Naive thymus-derived CD8-positive, alpha-beta T cell (primary cell): ENCODE results near the gene MCF2L. TPM values are rescaled to one million over a fixed set of nuclear protein-coding genes. Genes with fewer than 3 reads are reported as not detected.
A peak's percentile ranks its signal among the peaks of the same experiment; 100 is the strongest.

Experiments
- ATAC-seq, 2 donors: fragments of 150-1000 bp; cut with Tn5 transposase in 1 of 2; sonication (Bioruptor Pico), chemical (Tn5 transposase) in 1 of 2; 1 replicate in 1 of 2; 2 replicates in 1 of 2; pipeline ENCODE4 v1.10.0; 2021; ENCODE audit warnings: mild to moderate bottlenecking in 2 of 2, moderate library complexity in 2 of 2
- POLR2A ChIA-PET: fragments of 350-600 bp; sonication (Branson Sonifier 250); formaldehyde crosslinking; loops from one replicate; lab custom pipeline; 2021; ENCODE audit warnings: antibody characterized with exemption; lab: Charles Lee
- DNase-seq, 10 donors: peaks; one replicate each; pipeline versions ENCODE4 v3.0.0 to v3.0.0-alpha.2; 2020 to 2022
- H3K27ac Mint-ChIP-seq, 10 donors: one replicate each; pipeline ENCODE4 v1.8.0; 2020 to 2022; ENCODE audit warnings: mild to moderate bottlenecking in 10 of 10, mixed read lengths in 10 of 10, moderate library complexity in 4 of 10, inconsistent platforms in 1 of 10
- H3K27me3 Mint-ChIP-seq, 5 donors: one replicate each; pipeline ENCODE4 v1.8.0; 2021 to 2022; ENCODE audit warnings: mixed read lengths in 5 of 5
- H3K36me3 Mint-ChIP-seq, 3 donors: one replicate each; pipeline ENCODE4 v1.8.0; 2020 to 2022; ENCODE audit warnings: mixed read lengths in 3 of 3, mild to moderate bottlenecking in 2 of 3, inconsistent platforms in 1 of 3
- H3K4me1 Mint-ChIP-seq, 4 donors: one replicate each; pipeline ENCODE4 v1.8.0; 2021 to 2022; ENCODE audit warnings: mixed read lengths in 4 of 4
- H3K4me3 Mint-ChIP-seq, 10 donors: one replicate each; pipeline ENCODE4 v1.8.0; 2020 to 2022; ENCODE audit warnings: mild to moderate bottlenecking in 10 of 10, mixed read lengths in 10 of 10, moderate library complexity in 6 of 10, inconsistent platforms in 1 of 10
- H3K9me3 Mint-ChIP-seq, 9 donors: one replicate each; pipeline ENCODE4 v1.8.0; 2020 to 2022; ENCODE audit warnings: mixed read lengths in 9 of 9, mild to moderate bottlenecking in 3 of 9, inconsistent platforms in 1 of 9, moderate library complexity in 1 of 9
- polyA plus RNA-seq, 3 donors: library from polyadenylated mRNA; unstranded; fragments of 300-500 nt; fragmentation: Illumina TruSeq; gene quantifications; one replicate each; pipeline ENCODE4 v1.2.3, GENCODE V29; 2021
- total RNA-seq, 8 experiments: library from RNA in 2 of 8; stranded (reverse) in 2 of 8; gene quantifications; one replicate each; pipeline ENCODE4 v1.2.3 and lab custom pipeline; 2021 to 2026

The MCF2L gene
- 10 to 100 TPM; 26.2 to 30.3 TPM for total RNA-seq
- polyA plus RNA-seq = 1 to 10 TPM in 2 of 3 donors, under 1 TPM in 1; 0.81 to 4.4 (median 2.4) TPM
- total RNA-seq (lab: John Stamatoyannopoulos, UW) = 18.6 to 48.2 (median 30.7) reads per million in 6 experiments

- DNase-seq = peak; percentile 59 to 87 (median 73)
Observed at GRCh38 chr13:112968910-112969691, at the start of gene MCF2L. Gene MCF2L (plus strand): TSS chr13:112969214. CDS start chr13:112969380, 166 bp downstream.

GRCh38 chr13:112923962-112924361, 45.1 kb upstream of the MCF2L start:
- H3K36me3 Mint-ChIP-seq = no peaks in the 10 kb centered on the region
- H3K4me1 Mint-ChIP-seq = peaks cover 0 to under 1% (median 0%) of the 10 kb centered on the region in 4 donors
- ATAC-seq (no peak), DNase-seq (no peak)
- POLR2A ChIA-PET = interaction anchor here (0.6 kb wide), 1 partner anchor 110 kb away, joined by 3 read pairs; no protein-coding TSS in a partner anchor
- H3K9me3 Mint-ChIP-seq = no peaks in the 10 kb centered on the region
- no peak overlapping the region for H3K4me3 Mint-ChIP-seq
- H3K27ac Mint-ChIP-seq = no peak overlapping the region
- H3K27me3 Mint-ChIP-seq = peaks cover 16 to 57% (median 30%) of the 10 kb centered on the region in 5 donors

More at GRCh38 chr13:112968910-112969691, at the start of gene MCF2L:
- POLR2A ChIA-PET = interaction anchor here (0.5 to 1.1 kb wide), 3 partner anchors 24 to 436 kb away, joined by 4 to 8 read pairs (median 4); partner anchors contain the start of genes CUL4A and PCID2
- H3K27me3 Mint-ChIP-seq = peaks cover 0 to 16% (median 0%) of the 10 kb centered on the region in 5 donors
- peaks cover 0 to 4% (median 2%) of the 10 kb centered on the region in 3 donors for H3K36me3 Mint-ChIP-seq
- peak within 1 kb of the TSS; percentile 89 to 99 (median 94) for H3K4me3 Mint-ChIP-seq
- H3K9me3 Mint-ChIP-seq = peaks cover 0 to 10% (median 0%) of the 10 kb centered on the region in 9 donors
- peaks cover 26 to 66% (median 40%) of the 10 kb centered on the region in 4 donors for H3K4me1 Mint-ChIP-seq
- peak; percentile 80 to 84 for ATAC-seq
- H3K27ac Mint-ChIP-seq = peak within 1 kb of the TSS; percentile 91 to 98 (median 94)

- Mint-ChIP-seq H3K27me3 (peaks cover 18 to 61% (median 34%) of the 10 kb centered on the region in 5 donors), H3K27ac (no peak overlapping the region), H3K4me3 (no peak overlapping the region), H3K4me1 (peaks cover 2 to 5% (median 4%) of the 10 kb centered on the region in 4 donors), H3K9me3 (no peaks in the 10 kb centered on the region), H3K36me3 (no peaks in the 10 kb centered on the region)
- POLR2A ChIA-PET = interaction anchor here (0.6 kb wide), 1 partner anchor 110 kb away, joined by 3 read pairs; no protein-coding TSS in a partner anchor
- ATAC-seq = no peak
- DNase-seq = no peak
Observed at GRCh38 chr13:112924365-112924764, 44.6 kb upstream of the MCF2L start.

GRCh38 chr13:112926003-112926402, 43.0 kb upstream of the MCF2L start:
- Mint-ChIP-seq H3K4me3 (no peak overlapping the region), H3K27ac (no peak overlapping the region), H3K9me3 (no peaks in the 10 kb centered on the region), H3K36me3 (no peaks in the 10 kb centered on the region), H3K4me1 (peaks cover 2 to 12% (median 6%) of the 10 kb centered on the region in 4 donors), H3K27me3 (peaks cover 25 to 64% (median 39%) of the 10 kb centered on the region in 5 donors)
- POLR2A ChIA-PET = no interaction called here
- ATAC-seq (no peak), DNase-seq (no peak)

- Mint-ChIP-seq H3K9me3 (no peaks in the 10 kb centered on the region), H3K4me3 (no peak overlapping the region), H3K36me3 (no peaks in the 10 kb centered on the region), H3K27me3 (peaks cover 29 to 74% (median 46%) of the 10 kb centered on the region in 5 donors), H3K27ac (no peak overlapping the region), H3K4me1 (peaks cover 2 to 12% (median 6%) of the 10 kb centered on the region in 4 donors)
- POLR2A ChIA-PET = no interaction called here
- no peak for DNase-seq
- ATAC-seq = no peak
Observed at GRCh38 chr13:112926993-112927392, 42.0 kb upstream of the MCF2L start.

- peaks cover 2 to 12% (median 6%) of the 10 kb centered on the region in 4 donors for H3K4me1 Mint-ChIP-seq
- ATAC-seq (no peak), DNase-seq (no peak)
- no peak overlapping the region for H3K27ac Mint-ChIP-seq
- H3K36me3 Mint-ChIP-seq = no peaks in the 10 kb centered on the region
- H3K27me3 Mint-ChIP-seq = peaks cover 26 to 78% (median 48%) of the 10 kb centered on the region in 5 donors
- H3K4me3 Mint-ChIP-seq = no peak overlapping the region
- no peaks in the 10 kb centered on the region for H3K9me3 Mint-ChIP-seq
- POLR2A ChIA-PET = no interaction called here
Observed at GRCh38 chr13:112928020-112928971, 40.7 kb upstream of the MCF2L start.

- Mint-ChIP-seq H3K27me3 (peaks cover 26 to 72% (median 42%) of the 10 kb centered on the region in 5 donors), H3K9me3 (no peaks in the 10 kb centered on the region), H3K27ac (peak overlapping the region in 1 of 10 donors; percentile 70), H3K36me3 (no peaks in the 10 kb centered on the region), H3K4me1 (peaks cover 2 to 12% (median 6%) of the 10 kb centered on the region in 4 donors), H3K4me3 (no peak overlapping the region)
- DNase-seq (no peak), ATAC-seq (no peak)
- POLR2A ChIA-PET = no interaction called here
Observed at GRCh38 chr13:112928972-112929782, 39.8 kb upstream of the MCF2L start.

- Mint-ChIP-seq H3K4me1 (peaks cover 2 to 12% (median 6%) of the 10 kb centered on the region in 4 donors), H3K4me3 (no peak overlapping the region), H3K36me3 (no peaks in the 10 kb centered on the region), H3K9me3 (no peaks in the 10 kb centered on the region), H3K27ac (peak overlapping the region in 1 of 10 donors; percentile 70), H3K27me3 (peaks cover 26 to 67% (median 42%) of the 10 kb centered on the region in 5 donors)
- DNase-seq = no peak
- ATAC-seq = no peak
- POLR2A ChIA-PET = no interaction called here
Observed at GRCh38 chr13:112929783-112930055, 39.3 kb upstream of the MCF2L start.

- POLR2A ChIA-PET = no interaction called here
- H3K36me3 Mint-ChIP-seq = no peaks in the 10 kb centered on the region
- no peak for DNase-seq
- H3K4me3 Mint-ChIP-seq = no peak overlapping the region
- no peak for ATAC-seq
- peaks cover 2 to 12% (median 6%) of the 10 kb centered on the region in 4 donors for H3K4me1 Mint-ChIP-seq
- H3K9me3 Mint-ChIP-seq = no peaks in the 10 kb centered on the region
- peaks cover 26 to 65% (median 42%) of the 10 kb centered on the region in 5 donors for H3K27me3 Mint-ChIP-seq
- no peak overlapping the region for H3K27ac Mint-ChIP-seq
Observed at GRCh38 chr13:112930192-112930591, 38.8 kb upstream of the MCF2L start.

GRCh38 chr13:112931028-112931934, 37.7 kb upstream of the MCF2L start:
- H3K9me3 Mint-ChIP-seq = no peaks in the 10 kb centered on the region
- POLR2A ChIA-PET = no interaction called here
- no peak overlapping the region for H3K4me3 Mint-ChIP-seq

GRCh38 chr13:112932971-112933370, 36.0 kb upstream of the MCF2L start:
- ATAC-seq (no peak), DNase-seq (no peak)
- POLR2A ChIA-PET = no interaction called here
- Mint-ChIP-seq H3K4me1 (peaks cover 2 to 12% (median 6%) of the 10 kb centered on the region in 4 donors), H3K4me3 (no peak overlapping the region), H3K36me3 (no peaks in the 10 kb centered on the region), H3K27me3 (peaks cover 18 to 61% (median 40%) of the 10 kb centered on the region in 5 donors), H3K27ac (no peak overlapping the region), H3K9me3 (no peaks in the 10 kb centered on the region)

More at GRCh38 chr13:112931028-112931934, 37.7 kb upstream of the MCF2L start:
- ATAC-seq = peak in 1 of 2 donors; percentile 33
- H3K27me3 Mint-ChIP-seq = peaks cover 28 to 69% (median 41%) of the 10 kb centered on the region in 5 donors
- peaks cover 2 to 12% (median 6%) of the 10 kb centered on the region in 4 donors for H3K4me1 Mint-ChIP-seq
- H3K27ac Mint-ChIP-seq = peak overlapping the region in 1 of 10 donors; percentile 67
- H3K36me3 Mint-ChIP-seq = no peaks in the 10 kb centered on the region
- DNase-seq = no peak
